IPS-18c (cell line): Measurements from ENCODE around the gene TAGLN.

ENCODE experiments used
- H3K4me3 ChIP-seq: 2 replicates; pipeline ENCODE4 v1.7.0; 2013; ENCODE audit warnings: low read depth, mild to moderate bottlenecking, low read length, moderate library complexity; ENCODE audit not compliant: insufficient read depth
- H3K9me3 ChIP-seq: one replicate; pipeline ENCODE4 v1.6.1; 2013; ENCODE audit warnings: mild to moderate bottlenecking, low read length, moderate library complexity; ENCODE audit not compliant: control insufficient read depth, insufficient read depth

The TAGLN gene

DNA sequence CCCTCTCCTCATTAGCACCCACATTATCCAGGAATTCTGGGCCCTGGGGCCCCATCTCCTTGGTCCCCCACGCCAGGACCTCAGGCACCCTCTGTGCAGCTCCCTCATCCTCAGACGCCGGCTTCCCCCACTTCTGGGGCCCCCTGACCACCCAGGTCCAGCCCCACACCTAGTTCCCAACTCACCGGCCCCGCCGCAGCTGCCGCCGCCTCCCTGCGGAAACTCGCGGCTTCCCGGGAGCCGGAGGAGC lies 32.6 kb downstream of the TAGLN start, which contains the start of gene PCSK7:
PCSK7 (minus strand) TSS at position 232 of the 250 bp plus-strand sequence. CDS start 2,229 bp downstream, outside the sequence.
- Histone ChIP-seq H3K4me3 (peak within 1 kb of the TSS; percentile 98), H3K9me3 (peaks cover 2% of the 10 kb centered on the region)

DNA sequence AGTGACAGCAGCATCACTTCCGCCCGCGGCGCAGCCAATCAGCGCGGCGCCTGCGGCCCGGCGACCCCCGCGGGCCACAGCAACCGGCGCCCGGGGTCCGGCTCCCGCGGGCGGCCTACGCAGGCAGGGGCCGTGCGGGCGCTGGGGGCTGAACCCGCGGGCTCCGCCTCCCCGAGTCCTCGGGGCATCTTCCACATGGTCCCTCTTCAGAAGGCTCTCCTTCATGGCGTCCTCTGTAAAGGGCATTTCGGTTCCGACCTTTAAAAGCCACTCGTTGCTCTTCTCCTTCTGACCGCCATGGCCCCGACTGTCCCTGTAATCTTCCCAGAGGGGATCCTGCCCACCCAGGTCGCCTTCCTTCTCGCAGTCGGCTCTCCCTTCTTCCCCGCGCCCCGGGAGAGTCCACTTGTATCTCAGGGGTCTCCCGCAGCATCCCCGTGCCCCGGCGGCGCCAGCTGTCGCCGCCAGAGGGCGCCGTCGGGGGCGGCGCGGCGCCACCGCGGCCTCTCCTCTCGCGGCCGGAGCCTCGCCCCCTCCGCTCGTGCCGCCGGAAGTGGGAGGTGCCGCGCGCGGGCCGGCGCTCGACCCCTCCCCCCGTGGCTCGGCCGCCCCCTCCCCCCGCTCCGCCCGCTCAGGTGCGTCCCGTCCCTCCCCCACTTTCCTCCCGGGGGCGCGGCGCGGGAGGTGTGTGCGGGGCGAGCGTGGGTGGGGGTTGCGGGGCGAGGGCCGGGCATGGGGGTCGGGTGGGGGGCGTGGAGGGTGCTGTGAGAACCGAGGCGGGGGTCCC lies 33.1 kb downstream of the TAGLN start, which contains the start of gene RNF214:
RNF214 (plus strand) TSS at position 580 of the 787 bp plus-strand sequence. CDS start 1,602 bp downstream, outside the sequence.
- H3K9me3 ChIP-seq, result peaks cover 2% of the 10 kb centered on the region
- H3K4me3 ChIP-seq, result peak within 1 kb of the TSS; percentile 98

DNA sequence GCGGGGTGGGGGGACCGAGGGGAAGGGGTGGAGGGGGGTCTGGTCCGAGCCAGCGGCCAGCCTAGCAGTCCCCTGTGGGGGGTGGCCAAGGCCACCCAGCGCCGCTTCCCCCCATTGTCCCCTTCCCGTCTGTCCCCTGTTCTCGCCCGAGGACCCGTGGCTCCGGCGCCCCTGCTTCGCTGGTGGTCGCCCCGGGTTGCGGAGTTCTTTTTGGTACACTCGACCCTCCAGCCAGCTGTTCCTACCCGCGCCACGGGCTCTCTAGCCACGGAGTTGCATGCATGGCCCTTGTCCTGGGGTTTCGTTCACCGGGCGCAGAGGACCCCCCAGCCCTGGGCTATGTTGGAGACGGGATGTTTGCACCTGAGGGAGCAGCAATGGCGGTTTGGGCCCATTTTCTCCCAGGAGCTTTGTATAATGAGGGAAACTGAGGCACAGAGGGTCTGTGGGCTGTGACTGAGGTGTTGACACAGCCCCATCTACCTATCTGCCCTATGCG lies 33.8 kb downstream of the TAGLN start:
- Histone ChIP-seq H3K4me3 (peak overlapping the region; percentile 77), H3K9me3 (peaks cover 2% of the 10 kb centered on the region)

DNA sequence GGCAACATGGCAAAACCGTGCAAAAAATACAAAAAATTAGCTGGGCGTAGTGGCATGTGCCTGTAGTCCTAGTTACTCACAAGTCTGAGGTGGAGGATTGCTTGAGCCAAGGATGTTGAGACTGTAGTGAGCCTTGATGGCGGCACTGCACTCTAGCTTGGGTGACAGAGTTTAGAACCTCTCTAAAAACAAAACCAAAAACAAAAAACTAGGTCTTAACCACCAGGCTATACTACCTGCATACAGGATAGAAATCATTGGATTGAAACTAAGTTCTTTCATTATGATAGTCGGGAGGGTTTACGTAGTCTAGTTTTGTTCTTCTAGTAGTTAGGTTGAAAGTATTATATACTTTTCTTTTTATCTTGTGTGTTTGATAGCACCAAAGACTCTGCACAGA lies 39.1 kb downstream of the TAGLN start:
- H3K4me3 ChIP-seq, result no peak overlapping the region
- H3K9me3 ChIP-seq, result no peaks in the 10 kb centered on the region

DNA sequence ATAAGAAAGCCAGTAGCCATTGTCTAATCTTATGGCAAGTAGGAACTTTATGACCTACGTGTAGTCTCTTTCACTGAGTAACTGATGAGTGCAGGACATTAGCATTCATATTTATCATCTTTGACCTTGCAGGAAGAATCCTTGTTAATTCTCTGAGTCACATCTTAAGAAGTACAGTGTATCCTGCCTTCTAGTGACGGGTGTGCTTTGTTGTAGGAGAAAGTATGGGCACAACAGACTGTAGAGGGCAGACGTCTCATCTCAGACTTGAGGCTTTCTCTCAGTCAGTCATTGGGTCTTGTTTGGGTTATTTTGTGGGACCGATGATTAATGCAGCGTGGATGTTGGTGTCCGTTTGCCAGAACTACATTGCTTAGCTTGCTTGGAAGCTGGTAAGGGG lies 40.1 kb downstream of the TAGLN start:
- Histone ChIP-seq H3K9me3 (no peaks in the 10 kb centered on the region), H3K4me3 (no peak overlapping the region)

DNA sequence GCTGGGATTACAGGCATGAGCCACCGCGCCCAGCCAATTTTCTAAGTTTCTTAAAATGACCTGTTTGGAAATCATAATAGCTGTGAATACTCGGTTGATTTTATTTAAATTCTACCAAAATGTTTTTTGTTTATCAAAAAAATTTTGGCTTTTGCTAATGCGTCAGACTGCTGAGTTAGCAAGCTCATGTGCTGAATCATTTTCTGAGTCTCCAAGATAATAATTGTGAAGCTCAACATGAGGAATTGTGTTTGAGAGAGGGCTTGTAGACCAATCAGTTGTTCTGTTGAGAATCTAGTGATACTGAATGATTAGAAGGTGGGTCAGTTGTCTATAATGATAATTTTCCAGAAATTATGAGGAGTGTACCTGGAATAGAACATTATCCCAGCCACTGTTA lies 49.2 kb downstream of the TAGLN start:
- Histone ChIP-seq H3K9me3 (no peaks in the 10 kb centered on the region), H3K4me3 (no peak overlapping the region)

DNA sequence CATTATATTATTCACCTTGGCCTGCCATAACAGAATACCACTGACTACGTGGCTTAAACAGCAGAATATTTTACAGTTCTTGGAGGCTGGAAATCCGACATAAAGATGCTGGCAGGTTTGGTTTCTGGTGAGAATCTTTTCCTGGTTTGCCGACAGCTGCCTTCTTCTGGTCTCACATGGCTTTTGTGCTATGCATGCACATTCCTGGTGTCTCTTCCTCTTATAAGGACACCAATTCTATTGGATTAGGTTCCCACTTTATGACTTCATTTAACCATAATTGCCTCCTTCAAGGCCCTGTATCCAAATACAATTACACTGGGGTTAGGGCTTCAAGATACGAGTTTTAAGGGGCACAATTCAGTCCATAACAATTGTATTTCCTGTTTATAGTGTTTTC lies 50.4 kb downstream of the TAGLN start:
- no peaks in the 10 kb centered on the region for H3K9me3 ChIP-seq
- no peak overlapping the region for H3K4me3 ChIP-seq

DNA sequence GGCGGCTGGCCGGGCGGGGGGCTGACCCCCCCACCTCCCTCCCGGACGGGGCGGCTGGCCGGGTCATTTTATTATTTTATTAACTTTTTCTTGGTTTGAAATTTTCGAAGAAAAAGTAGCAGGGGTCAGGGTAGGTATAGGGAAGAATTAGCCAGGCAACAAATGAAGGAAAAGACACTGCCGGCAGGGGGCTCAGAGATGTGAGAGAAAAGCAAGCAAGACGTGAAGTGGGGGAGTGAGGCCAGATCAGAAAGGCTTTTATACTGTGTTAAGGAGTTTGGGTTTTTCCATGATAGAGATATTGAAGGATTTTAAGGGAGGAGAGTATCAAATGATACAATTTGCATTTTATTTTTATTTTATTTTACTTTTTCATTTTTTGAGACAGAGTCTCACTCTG lies 52.3 kb downstream of the TAGLN start:
- Histone ChIP-seq H3K9me3 (no peaks in the 10 kb centered on the region), H3K4me3 (no peak overlapping the region)

DNA sequence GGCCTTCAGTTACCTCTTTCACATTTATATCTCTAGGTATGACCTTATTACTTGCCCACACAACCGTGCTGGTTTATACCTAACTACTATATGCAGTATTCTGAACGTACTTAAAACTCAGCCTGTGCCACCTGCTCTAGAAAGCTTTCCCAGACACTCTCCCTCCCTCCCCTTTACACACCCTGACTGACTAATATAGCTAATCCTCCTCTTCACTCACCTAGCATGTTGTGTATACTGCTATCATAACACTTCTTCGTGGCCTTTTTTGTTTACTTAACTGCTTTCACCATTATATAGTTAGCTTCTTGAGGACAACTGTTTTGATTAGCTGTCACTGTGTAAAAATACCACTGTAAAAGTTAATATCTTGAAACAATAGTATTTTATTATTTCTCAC lies 56.8 kb downstream of the TAGLN start:
- H3K4me3 ChIP-seq, result no peak overlapping the region
- H3K9me3 ChIP-seq, result no peaks in the 10 kb centered on the region

DNA sequence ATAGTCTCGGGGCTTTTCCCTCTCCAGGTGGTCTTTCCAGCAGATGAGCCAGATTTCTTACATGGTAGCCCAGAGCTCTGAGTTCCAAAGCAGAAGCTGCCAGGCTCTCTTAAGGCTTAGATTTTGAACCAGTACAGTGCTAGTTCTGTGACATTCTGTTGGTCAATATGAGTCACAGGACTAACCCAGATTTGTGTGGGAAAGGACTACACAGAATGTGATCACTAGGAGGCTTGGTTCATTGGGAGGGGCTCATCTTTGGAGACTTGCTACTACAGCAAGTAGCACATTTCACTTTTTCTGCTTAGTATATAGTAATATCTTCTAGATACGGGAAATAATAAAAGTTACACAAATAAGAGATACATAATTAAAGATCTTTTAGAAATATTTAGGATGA lies 57.4 kb downstream of the TAGLN start:
- H3K4me3 ChIP-seq, result no peak overlapping the region
- no peaks in the 10 kb centered on the region for H3K9me3 ChIP-seq
